HG03064 (cell line): ENCODE measurements around the gene H3-3A.

Experiments
- ATAC-seq: cut with Tn5 transposase; IDR thresholded peaks from one replicate; pipeline ENCODE4 v1.9.1; 2021; ENCODE audit warnings: low read depth; ENCODE audit not compliant: unreplicated experiment

The H3-3A gene

DNA sequence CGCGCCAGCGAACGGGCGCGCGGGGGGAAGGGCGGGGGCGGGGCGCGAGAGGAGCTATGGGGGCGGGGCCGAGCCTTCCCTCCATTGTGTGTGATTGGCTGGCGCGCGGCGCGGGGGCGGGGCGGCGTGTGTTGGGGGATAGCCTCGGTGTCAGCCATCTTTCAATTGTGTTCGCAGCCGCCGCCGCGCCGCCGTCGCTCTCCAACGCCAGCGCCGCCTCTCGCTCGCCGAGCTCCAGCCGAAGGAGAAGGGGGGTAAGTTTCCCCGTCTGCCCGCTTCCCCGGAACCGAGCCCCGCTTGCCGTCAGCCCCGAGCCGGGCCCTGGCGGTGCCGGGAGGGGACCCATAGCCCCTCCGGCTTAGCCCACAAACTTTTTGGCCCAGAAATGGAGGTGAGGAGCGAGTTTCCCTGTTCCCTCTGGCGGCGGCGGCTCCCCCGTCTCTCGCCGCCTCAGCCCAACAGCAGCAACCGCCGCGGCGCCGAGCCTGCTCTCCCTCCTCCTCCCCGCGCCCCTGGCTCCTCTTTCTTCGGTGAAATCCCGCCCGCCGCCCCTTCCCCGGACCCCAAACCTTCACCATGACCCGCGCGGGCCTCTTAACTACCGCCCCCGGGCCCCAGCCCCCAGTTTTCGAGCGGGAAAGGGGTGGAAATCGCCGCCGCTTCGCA, at the start of gene H3-3A:
H3-3A (plus strand) TSS at position 159 of the 666 bp plus-strand sequence. CDS start 1,636 bp downstream, outside the sequence.
- ATAC-seq: peak; percentile 64

DNA sequence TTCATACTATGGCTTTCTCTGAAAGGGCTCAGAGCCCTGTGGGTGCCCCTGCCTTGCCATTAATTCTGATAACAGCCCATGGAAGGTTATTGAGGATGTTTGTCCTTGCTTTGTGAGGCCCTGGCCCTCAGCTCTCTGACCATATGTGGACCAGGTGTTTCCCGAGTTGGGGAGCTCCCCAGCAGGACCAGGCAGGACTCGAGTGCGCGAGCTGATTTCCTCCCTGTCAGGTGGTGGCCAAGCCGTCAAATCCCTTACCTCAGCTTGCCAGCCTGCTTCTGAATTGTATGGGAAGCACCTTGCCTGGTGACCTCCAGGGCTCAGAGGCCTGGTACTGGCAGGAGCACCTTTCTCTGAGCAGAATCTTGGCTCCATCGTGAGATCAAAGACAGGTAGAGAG, 45.4 kb upstream of the H3-3A start:
- no peak for ATAC-seq

- no peak for ATAC-seq
These were observed 42.9 kb upstream of the H3-3A start for GRCh38 chr1:226019572-226019971.

- ATAC-seq: no peak
These were observed 41.1 kb upstream of the H3-3A start for GRCh38 chr1:226021401-226021800.

DNA sequence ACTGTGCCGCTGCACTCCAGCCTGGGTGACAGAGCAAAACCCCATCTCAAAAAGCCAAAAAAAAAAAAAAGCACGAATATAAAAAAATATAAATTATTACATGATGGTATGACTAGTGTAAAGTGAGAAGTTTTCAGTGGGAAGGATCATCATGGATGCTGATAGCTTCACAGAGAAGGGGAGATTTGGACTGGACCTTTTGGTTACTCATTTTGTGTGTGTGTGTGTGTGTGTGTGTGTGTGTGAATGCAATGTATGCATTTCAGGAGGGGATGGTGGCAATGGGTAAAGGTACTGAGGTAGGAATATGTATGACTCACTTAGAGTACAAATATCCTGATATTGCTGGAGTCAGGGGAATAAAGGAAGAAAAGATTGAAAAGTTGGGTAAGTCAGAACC, 40.7 kb upstream of the H3-3A start:
- ATAC-seq: no peak

DNA sequence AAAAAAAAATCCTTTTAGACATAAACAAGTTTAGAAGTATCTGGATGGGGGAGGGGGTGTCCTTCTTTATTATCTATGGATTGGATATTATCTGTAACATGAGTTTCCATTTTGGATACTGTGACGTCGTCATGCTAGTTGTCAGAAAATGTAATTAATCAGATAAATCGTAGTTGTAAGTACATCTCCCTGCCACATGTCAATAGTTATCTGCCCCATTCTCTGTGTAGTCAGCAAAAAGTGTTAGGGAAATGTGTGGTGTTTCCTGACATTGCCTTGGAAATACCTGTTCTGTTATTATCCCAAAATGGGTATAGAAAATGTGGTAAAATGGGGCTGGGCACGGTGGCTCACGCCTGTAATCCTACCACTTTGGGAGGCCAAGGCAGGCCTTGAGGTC, 38.8 kb upstream of the H3-3A start:
- no peak for ATAC-seq

DNA sequence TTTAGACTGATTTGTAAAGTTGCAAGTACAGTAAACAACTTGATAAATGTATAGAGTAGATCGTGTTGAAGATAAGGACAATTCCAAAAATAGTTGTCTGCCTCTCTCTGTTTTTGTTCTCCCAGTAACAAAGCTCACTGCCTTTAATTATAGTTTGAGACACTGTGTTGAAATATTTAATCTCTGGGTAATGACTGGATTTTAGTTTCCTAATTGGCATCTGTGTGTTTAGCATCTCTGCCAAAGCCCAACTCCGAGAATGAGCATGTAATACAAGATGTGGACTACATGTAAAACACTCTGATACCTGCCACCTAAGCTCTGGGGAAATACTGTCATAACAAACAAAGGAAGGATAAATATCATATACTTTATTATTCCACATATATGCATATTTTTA, 35.7 kb upstream of the H3-3A start:
- no peak for ATAC-seq

DNA sequence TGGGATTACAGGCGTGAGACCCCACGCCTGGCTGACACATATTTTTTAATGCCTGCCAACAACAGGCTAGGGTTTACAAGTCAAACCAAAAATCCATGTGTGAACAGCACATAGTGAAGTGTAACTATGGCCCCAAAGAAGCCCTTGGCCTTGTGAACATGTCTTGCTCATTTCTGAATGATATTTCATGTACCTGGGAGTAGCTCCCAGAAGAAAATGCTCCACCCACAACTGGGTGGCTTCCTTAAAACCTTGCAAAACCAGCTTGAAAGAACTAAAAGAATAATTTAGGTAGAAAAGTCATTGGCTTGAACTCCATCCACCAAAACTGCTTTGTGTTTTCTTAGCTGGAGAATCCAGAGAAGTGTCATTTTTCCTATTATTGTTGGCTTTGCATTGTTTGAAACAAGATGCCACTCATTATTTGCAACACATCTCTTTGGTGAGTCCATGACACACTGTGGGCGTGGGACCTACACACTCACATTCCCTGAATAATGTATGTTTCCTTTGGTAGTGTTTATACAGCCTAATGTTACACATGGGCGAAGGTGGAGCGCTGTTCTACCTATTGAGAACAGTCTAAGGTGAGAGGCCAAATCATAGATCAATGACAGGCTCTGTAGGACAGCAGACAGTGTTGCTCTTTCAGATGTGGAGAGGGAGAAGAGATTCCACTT, 34.8 kb upstream of the H3-3A start:
- ATAC-seq: no peak

GRCh38 chr1:226029093-226029496, 33.4 kb upstream of the H3-3A start:
- peak; percentile 76 for ATAC-seq

GRCh38 chr1:226029568-226030225, 32.8 kb upstream of the H3-3A start:
- ATAC-seq: no peak

DNA sequence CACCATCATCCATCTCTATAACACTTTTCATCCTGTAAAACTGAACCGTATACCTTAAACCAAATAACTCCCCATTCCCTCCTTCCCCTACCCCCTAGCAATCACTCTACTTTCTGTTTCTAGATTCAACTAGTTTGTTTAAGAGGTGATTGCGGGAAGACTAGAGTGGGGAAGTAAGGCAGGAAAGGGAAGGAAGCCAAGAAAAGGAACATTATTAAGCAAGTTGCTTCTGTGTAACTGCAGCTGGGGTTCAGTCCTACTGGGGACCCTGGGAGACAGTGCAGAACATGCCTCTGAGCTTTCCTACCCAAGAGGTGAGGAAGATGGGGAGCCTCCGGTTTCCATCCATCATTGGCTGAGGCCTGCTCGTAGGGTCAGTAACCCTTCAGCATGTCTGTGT, 28.9 kb upstream of the H3-3A start:
- ATAC-seq: no peak

- ATAC-seq: no peak
These were observed 28.5 kb upstream of the H3-3A start for GRCh38 chr1:226033991-226034390.

DNA sequence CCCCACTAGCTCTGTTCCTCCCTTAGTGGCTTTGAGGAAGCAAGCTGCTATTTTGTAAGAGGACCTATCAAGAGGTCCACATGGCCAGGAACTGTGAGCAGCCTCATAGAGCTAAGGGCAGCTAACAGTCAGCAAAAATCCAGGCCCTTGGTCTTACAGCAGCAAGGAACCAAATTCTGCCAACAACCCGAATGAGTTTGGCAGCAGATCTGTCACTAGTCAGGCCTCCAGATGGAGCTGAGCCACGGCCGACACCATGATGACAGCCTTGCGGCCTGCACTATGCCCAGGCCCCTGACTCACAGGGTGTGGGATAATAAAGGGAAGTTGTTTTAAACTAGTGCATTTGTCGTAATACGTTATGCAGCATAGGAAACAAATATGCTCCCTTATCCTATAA, 28.0 kb upstream of the H3-3A start:
- no peak for ATAC-seq

GRCh38 chr1:226035915-226036314, 26.6 kb upstream of the H3-3A start:
- no peak for ATAC-seq

DNA sequence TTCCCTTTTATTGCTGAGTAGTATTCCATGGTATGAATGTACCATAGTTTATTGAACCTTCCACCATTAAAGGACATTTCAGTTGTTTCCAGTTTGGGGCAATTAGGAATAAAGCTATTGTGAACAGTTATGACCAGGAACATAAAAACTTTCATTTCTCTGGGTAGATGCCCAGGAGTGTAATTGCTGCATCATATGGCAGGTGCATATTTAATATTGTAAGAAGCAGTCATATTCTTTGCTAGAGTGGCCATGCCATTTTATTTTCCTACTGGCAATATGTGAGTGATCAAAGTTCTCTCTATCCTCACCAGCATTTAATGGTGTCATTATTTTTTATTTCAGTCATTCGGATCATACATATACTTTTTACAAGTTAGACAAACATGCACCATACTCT, 23.9 kb upstream of the H3-3A start:
- no peak for ATAC-seq

- no peak for ATAC-seq
These were observed 21.1 kb upstream of the H3-3A start for GRCh38 chr1:226041419-226041818.

- no peak for ATAC-seq
These were observed 17.9 kb upstream of the H3-3A start for GRCh38 chr1:226044514-226045101.

DNA sequence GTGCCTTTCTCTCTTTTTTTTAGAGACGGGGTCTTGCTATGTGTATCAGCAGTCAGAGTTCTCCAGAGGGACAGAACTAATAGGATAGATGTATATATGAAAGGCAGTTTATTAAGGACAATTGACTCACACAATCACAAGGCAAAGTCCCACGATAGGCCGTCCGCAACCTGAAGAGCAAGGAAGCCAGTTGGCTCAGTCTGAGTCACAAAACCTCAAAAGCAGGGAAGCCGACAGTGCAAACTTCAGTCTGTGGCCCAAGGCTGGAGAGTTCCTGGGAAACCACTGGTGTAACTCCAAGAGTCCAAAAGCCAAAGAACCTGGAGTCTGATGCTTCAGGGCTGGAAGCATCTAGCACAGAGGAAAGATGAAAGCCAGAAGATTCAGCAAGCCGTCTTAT, 16.3 kb upstream of the H3-3A start:
- ATAC-seq: no peak

DNA sequence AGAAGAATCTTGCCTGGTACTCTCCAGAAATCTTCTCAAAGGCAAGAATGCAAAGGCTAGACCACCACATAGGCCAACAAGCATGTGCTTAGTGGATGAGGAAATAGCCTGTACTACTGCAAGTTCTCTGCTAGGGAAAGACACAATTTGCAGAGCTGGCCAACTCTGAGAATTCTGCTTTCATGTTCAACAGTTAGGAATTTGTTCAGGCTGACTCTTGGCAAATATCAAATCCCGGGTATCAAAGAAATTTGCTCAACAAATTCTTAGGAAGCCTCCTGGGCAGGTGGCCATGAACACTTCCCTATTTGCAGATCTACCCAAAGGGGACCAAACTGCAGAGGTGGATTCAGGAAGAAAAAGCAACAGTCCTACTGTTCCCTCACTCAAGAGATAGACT, 15.0 kb upstream of the H3-3A start:
- no peak for ATAC-seq

GRCh38 chr1:226048886-226049285, 13.6 kb upstream of the H3-3A start:
- no peak for ATAC-seq

DNA sequence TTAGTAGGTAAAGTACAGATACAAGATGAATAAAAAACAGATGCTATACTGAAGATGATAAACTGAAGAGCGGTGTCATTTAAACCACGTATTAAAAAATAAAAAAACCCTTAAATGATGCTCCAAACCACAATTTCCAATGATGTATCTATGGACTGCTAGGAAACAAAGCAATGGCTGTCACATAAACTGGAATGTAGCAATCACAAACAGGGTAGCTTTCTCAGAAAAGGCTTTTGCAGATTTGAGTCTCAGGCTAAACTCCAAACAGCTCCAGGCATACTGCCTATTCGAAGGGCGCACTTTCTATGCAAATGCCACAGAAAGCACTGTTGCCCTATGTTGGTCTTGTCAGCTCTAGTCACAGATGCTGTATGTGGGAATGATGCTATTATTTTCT, 12.4 kb upstream of the H3-3A start:
- no peak for ATAC-seq

- ATAC-seq: no peak
These were observed 11.2 kb upstream of the H3-3A start for GRCh38 chr1:226051365-226051764.
